CD4-positive, alpha-beta memory T cell (primary cell): ENCODE results near the gene ASMTL. TPM values are rescaled to one million over a fixed set of nuclear protein-coding genes. Genes with fewer than 3 reads are reported as not detected.
"Not testable (repeated sequence)": the region's sequence is repeated elsewhere in the genome, so short reads cannot be mapped to it uniquely, and the experiment has no call there.

ENCODE experiments used
- CTCF ChIA-PET: fragments of 350-600 bp; sonication (Branson Sonifier 250); formaldehyde crosslinking; loops from one replicate; lab custom pipeline; 2021; ENCODE audit warnings: inconsistent platforms; ENCODE audit not compliant: partially characterized antibody; lab: Charles Lee
- POLR2A ChIA-PET: fragments of 350-600 bp; sonication (Branson Sonifier 250); formaldehyde crosslinking; loops from one replicate; lab custom pipeline; 2021; ENCODE audit not compliant: partially characterized antibody; lab: Charles Lee
- DNase-seq, 5 donors: peaks; one replicate each; pipeline versions ENCODE4 v3.0.0 to v3.0.0-alpha.2; 2020 to 2022; ENCODE audit warnings: mixed read lengths in 1 of 5
- H3K27ac ChIP-seq: one replicate; pipeline ENCODE4 v1.7.0; 2013; ENCODE audit warnings: low read depth, low read length
- H3K27me3 ChIP-seq: 2 replicates; pipeline ENCODE4 v1.7.0; 2013; ENCODE audit warnings: mild to moderate bottlenecking, low read length, moderate library complexity; ENCODE audit not compliant: insufficient read depth
- H3K36me3 ChIP-seq: 2 replicates; pipeline ENCODE4 v1.7.0; 2013; ENCODE audit warnings: mild to moderate bottlenecking, low read length, moderate library complexity; ENCODE audit not compliant: insufficient read depth
- H3K4me1 ChIP-seq: 2 replicates; pipeline ENCODE4 v1.7.0; 2013; ENCODE audit warnings: mild to moderate bottlenecking, low read length, moderate library complexity; ENCODE audit not compliant: insufficient read depth
- H3K4me3 ChIP-seq, 2 donors: one replicate each; pipeline ENCODE4 v1.7.0; 2013; ENCODE audit warnings: low read length in 2 of 2, mild to moderate bottlenecking in 1 of 2
- H3K9me3 ChIP-seq, 2 donors: one replicate each; pipeline ENCODE4 v1.7.0; 2013; ENCODE audit warnings: low read length in 2 of 2, control low read depth in 1 of 2; ENCODE audit not compliant: control insufficient read depth in 1 of 2
- H3K27ac Mint-ChIP-seq, 7 donors: one replicate each; pipeline ENCODE4 v1.8.0; 2020 to 2021; ENCODE audit warnings: mixed read lengths in 7 of 7, mild to moderate bottlenecking in 6 of 7, inconsistent platforms in 3 of 7, moderate library complexity in 3 of 7
- H3K27me3 Mint-ChIP-seq, 2 donors: one replicate each; pipeline ENCODE4 v1.8.0; 2020 to 2021; ENCODE audit warnings: mixed read lengths in 2 of 2
- H3K36me3 Mint-ChIP-seq, 2 donors: one replicate each; pipeline ENCODE4 v1.8.0; 2020 to 2021; ENCODE audit warnings: mixed read lengths in 2 of 2, inconsistent platforms in 1 of 2, mild to moderate bottlenecking in 1 of 2
- H3K4me1 Mint-ChIP-seq, 4 donors: one replicate each; pipeline ENCODE4 v1.8.0; 2020 to 2021; ENCODE audit warnings: mixed read lengths in 4 of 4, mild to moderate bottlenecking in 1 of 4
- H3K4me3 Mint-ChIP-seq, 8 donors: one replicate each; pipeline ENCODE4 v1.8.0; 2020 to 2021; ENCODE audit warnings: mixed read lengths in 8 of 8, mild to moderate bottlenecking in 7 of 8, moderate library complexity in 6 of 8, inconsistent platforms in 3 of 8
- H3K9me3 Mint-ChIP-seq, 8 donors: one replicate each; pipeline ENCODE4 v1.8.0; 2020 to 2021; ENCODE audit warnings: mixed read lengths in 8 of 8, mild to moderate bottlenecking in 5 of 8, inconsistent platforms in 3 of 8, moderate library complexity in 1 of 8
- intact Hi-C: fragments of 100-400 bp; cut with micrococcal nuclease; formaldehyde crosslinking; loops from one replicate; pipeline ENCODE4 v1.15.1; 2023
- polyA plus RNA-seq, 2 donors: library from polyadenylated mRNA; unstranded; fragments of 300-500 nt; fragmentation: Illumina TruSeq; gene quantifications; one replicate each; pipeline ENCODE4 v1.2.3, GENCODE V29; 2021
- total RNA-seq, 2 experiments: library from RNA; stranded (reverse); gene quantifications; one replicate each; pipeline ENCODE4 v1.2.3, GENCODE V29; 2021

The ASMTL gene
- total and polyA plus RNA-seq, 4 experiments from 2014 or later, result 35.0 to 50.4 (median 36.9) TPM

GRCh38 chrX:1433646-1434357, 18.9 kb downstream of the ASMTL start:
- no peaks in the 10 kb centered on the region for H3K27me3 Mint-ChIP-seq
- intact Hi-C loops, result no loop called here
- H3K4me1 Mint-ChIP-seq, result peaks cover 0 to 1% (median 0%) of the 10 kb centered on the region in 4 donors
- Histone ChIP-seq H3K9me3 (no peaks in the 10 kb centered on the region), H3K4me1 (no peaks in the 10 kb centered on the region), H3K27ac (no peak overlapping the region), H3K4me3 (no peak overlapping the region), H3K27me3 (no peaks in the 10 kb centered on the region), H3K36me3 (peaks cover 8% of the 10 kb centered on the region)
- peak overlapping the region in 1 of 7 donors; percentile 63 for H3K27ac Mint-ChIP-seq
- H3K4me3 Mint-ChIP-seq, result no peak overlapping the region
- CTCF ChIA-PET, result no interaction called here
- peak in 1 of 5 donors; percentile 17 for DNase-seq
- POLR2A ChIA-PET, result no interaction called here
- no peaks in the 10 kb centered on the region for H3K9me3 Mint-ChIP-seq
- peaks cover 29 to 37% of the 10 kb centered on the region in 2 donors for H3K36me3 Mint-ChIP-seq

- Mint-ChIP-seq H3K9me3 (no peaks in the 10 kb centered on the region), H3K4me3 (no peak overlapping the region), H3K27me3 (no peaks in the 10 kb centered on the region), H3K36me3 (peaks cover 18 to 28% of the 10 kb centered on the region in 2 donors), H3K27ac (no peak overlapping the region), H3K4me1 (peaks cover 0 to 1% (median 0%) of the 10 kb centered on the region in 4 donors)
- H3K27ac ChIP-seq, result no peak overlapping the region
- intact Hi-C loops, result no loop called here
- H3K4me1 ChIP-seq, result no peaks in the 10 kb centered on the region
- no peaks in the 10 kb centered on the region for H3K27me3 ChIP-seq
- H3K9me3 ChIP-seq, result no peaks in the 10 kb centered on the region
- POLR2A ChIA-PET, result no interaction called here
- CTCF ChIA-PET, result no interaction called here
- no peak overlapping the region for H3K4me3 ChIP-seq
- no peak for DNase-seq
- H3K36me3 ChIP-seq, result peaks cover 11% of the 10 kb centered on the region
Measured at GRCh38 chrX:1430451-1430850, 22.3 kb downstream of the ASMTL start.

GRCh38 chrX:1427756-1428155, 25.0 kb downstream of the ASMTL start:
- CTCF ChIA-PET, result no interaction called here
- Mint-ChIP-seq H3K27me3 (no peaks in the 10 kb centered on the region), H3K36me3 (peaks cover 33 to 40% of the 10 kb centered on the region in 2 donors), H3K9me3 (peaks cover 0 to 16% (median 7%) of the 10 kb centered on the region in 8 donors), H3K27ac (no peak overlapping the region), H3K4me1 (peaks cover 0 to 6% (median 2%) of the 10 kb centered on the region in 4 donors), H3K4me3 (no peak overlapping the region)
- Histone ChIP-seq H3K27me3 (no peaks in the 10 kb centered on the region), H3K4me1 (no peaks in the 10 kb centered on the region), H3K27ac (no peak overlapping the region), H3K36me3 (peaks cover 27% of the 10 kb centered on the region), H3K9me3 (peaks cover 0 to 5% of the 10 kb centered on the region in 2 donors), H3K4me3 (no peak overlapping the region)
- intact Hi-C loops, result no loop called here
- no peak for DNase-seq
- POLR2A ChIA-PET, result no interaction called here

- H3K27ac Mint-ChIP-seq, H3K27me3 Mint-ChIP-seq, CTCF ChIA-PET, H3K4me1 Mint-ChIP-seq, intact Hi-C loops, H3K27ac ChIP-seq, POLR2A ChIA-PET, H3K4me3 Mint-ChIP-seq, H3K27me3 ChIP-seq, H3K4me1 ChIP-seq, H3K4me3 ChIP-seq: not testable (repeated sequence)
- peaks cover 37% of the 10 kb centered on the region for H3K36me3 ChIP-seq
- DNase-seq, result peak in 1 of 5 donors; percentile 25
- peaks cover 43 to 54% of the 10 kb centered on the region in 2 donors for H3K36me3 Mint-ChIP-seq
- H3K9me3 ChIP-seq, result peaks cover 0 to 11% of the 10 kb centered on the region in 2 donors
- H3K9me3 Mint-ChIP-seq, result peaks cover 0 to 29% (median 14%) of the 10 kb centered on the region in 8 donors
Measured at GRCh38 chrX:1426321-1426720, 26.4 kb downstream of the ASMTL start.

- CTCF ChIA-PET, result no interaction called here
- no peak for DNase-seq
- no peak overlapping the region for H3K4me3 ChIP-seq
- H3K36me3 Mint-ChIP-seq, result peaks cover 46 to 60% of the 10 kb centered on the region in 2 donors
- H3K27me3 ChIP-seq, result no peaks in the 10 kb centered on the region
- no peak overlapping the region for H3K27ac ChIP-seq
- no peak overlapping the region for H3K4me3 Mint-ChIP-seq
- H3K27me3 Mint-ChIP-seq, result no peaks in the 10 kb centered on the region
- peaks cover 0 to 11% of the 10 kb centered on the region in 2 donors for H3K9me3 ChIP-seq
- peaks cover 0 to 6% (median 2%) of the 10 kb centered on the region in 4 donors for H3K4me1 Mint-ChIP-seq
- H3K9me3 Mint-ChIP-seq, result peaks cover 0 to 33% (median 14%) of the 10 kb centered on the region in 8 donors
- intact Hi-C loops, result no loop called here
- POLR2A ChIA-PET, result no interaction called here
- no peaks in the 10 kb centered on the region for H3K4me1 ChIP-seq
- H3K27ac Mint-ChIP-seq, result peak overlapping the region in 1 of 7 donors; percentile 15
- H3K36me3 ChIP-seq, result peaks cover 39% of the 10 kb centered on the region
Measured at GRCh38 chrX:1425381-1425780, 27.3 kb downstream of the ASMTL start.

GRCh38 chrX:1424147-1424851, 28.4 kb downstream of the ASMTL start:
- DNase-seq, result no peak
- intact Hi-C loops, result no loop called here
- H3K36me3 ChIP-seq, result peaks cover 39% of the 10 kb centered on the region
- H3K36me3 Mint-ChIP-seq, result peaks cover 54 to 69% of the 10 kb centered on the region in 2 donors
- no peak overlapping the region for H3K27ac Mint-ChIP-seq
- peaks cover 0 to 38% (median 17%) of the 10 kb centered on the region in 8 donors for H3K9me3 Mint-ChIP-seq
- H3K9me3 ChIP-seq, result peaks cover 0 to 11% of the 10 kb centered on the region in 2 donors
- no peaks in the 10 kb centered on the region for H3K27me3 ChIP-seq
- H3K27me3 Mint-ChIP-seq, result no peaks in the 10 kb centered on the region
- no peak overlapping the region for H3K4me3 ChIP-seq
- CTCF ChIA-PET, result no interaction called here
- H3K27ac ChIP-seq, result no peak overlapping the region
- H3K4me1 ChIP-seq, result no peaks in the 10 kb centered on the region
- POLR2A ChIA-PET, result no interaction called here
- H3K4me1 Mint-ChIP-seq, result peaks cover 0 to 9% (median 2%) of the 10 kb centered on the region in 4 donors
- no peak overlapping the region for H3K4me3 Mint-ChIP-seq

GRCh38 chrX:1423215-1423614, 29.5 kb downstream of the ASMTL start:
- Histone ChIP-seq H3K4me3 (no peak overlapping the region), H3K27me3 (no peaks in the 10 kb centered on the region), H3K4me1 (no peaks in the 10 kb centered on the region), H3K36me3 (peaks cover 39% of the 10 kb centered on the region), H3K27ac (no peak overlapping the region), H3K9me3 (peaks cover 0 to 11% of the 10 kb centered on the region in 2 donors)
- intact Hi-C loops, result no loop called here
- no peak for DNase-seq
- Mint-ChIP-seq H3K27ac (peak overlapping the region in 1 of 7 donors; percentile 13), H3K4me3 (no peak overlapping the region), H3K4me1 (peaks cover 0 to 9% (median 2%) of the 10 kb centered on the region in 4 donors), H3K36me3 (peaks cover 56 to 69% of the 10 kb centered on the region in 2 donors), H3K9me3 (peaks cover 0 to 38% (median 17%) of the 10 kb centered on the region in 8 donors), H3K27me3 (no peaks in the 10 kb centered on the region)
- CTCF ChIA-PET, result no interaction called here
- POLR2A ChIA-PET, result no interaction called here
